ENCODE data around the gene NADK. TPM values are rescaled to one million over a fixed set of nuclear protein-coding genes. Genes with fewer than 3 reads are reported as not detected.
A peak's percentile ranks its signal among the peaks of the same experiment; 100 is the strongest.
"Not testable (repeated sequence)": the region's sequence is repeated elsewhere in the genome, so short reads cannot be mapped to it uniquely, and the experiment has no call there.

The NADK gene
- total RNA-seq, 6 experiments from 2014 or later = 80.3 to 143 (median 100) TPM

DNA sequence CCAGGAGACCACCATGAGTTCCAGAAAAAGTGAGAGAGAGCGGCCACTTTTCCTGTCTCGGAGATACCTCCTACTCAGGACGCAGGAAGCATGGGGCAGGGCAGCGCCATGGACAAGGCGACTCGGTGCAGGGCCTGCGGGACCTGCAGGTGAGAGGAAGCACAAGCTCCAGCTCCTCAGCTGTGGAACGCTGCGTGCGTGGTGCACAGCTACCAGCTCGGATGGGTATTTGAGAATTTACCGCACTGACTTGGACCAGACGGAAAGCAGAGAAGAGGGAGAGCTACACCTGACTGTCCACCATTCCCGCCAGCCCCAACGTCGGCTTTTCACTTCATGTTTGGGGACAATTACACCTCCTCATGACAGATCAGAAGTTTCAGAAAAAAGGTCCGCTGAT lies 45.9 kb downstream of the NADK start:
- no peak for DNase-seq

DNA sequence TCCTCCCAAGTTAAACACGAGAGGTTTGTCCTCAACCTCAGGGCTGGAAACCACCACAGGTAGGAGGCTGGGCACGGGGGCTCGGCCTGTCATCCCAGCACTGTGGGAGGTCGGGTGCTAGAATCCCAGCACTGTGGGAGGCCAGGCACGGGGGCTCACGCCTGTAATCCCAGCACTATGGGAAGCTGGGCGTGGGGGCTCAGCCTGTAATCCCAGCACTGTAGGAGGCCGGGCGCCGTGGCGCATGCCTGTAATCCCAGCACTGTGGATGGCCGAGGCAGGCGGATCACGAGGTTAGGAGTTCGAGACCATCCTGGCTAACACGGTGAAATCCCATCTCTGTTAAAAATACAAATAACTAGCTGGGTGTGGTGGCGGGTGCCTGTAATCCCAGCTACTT lies 47.4 kb downstream of the NADK start:
- Histone ChIP-seq H3K27me3 (no peaks in the 10 kb centered on the region), H3K36me3 (no peaks in the 10 kb centered on the region), H3K4me3 (no peak overlapping the region), H3K27ac (no peak overlapping the region), H3K4me1 (no peaks in the 10 kb centered on the region), H3K9me3 (no peaks in the 10 kb centered on the region)
- DNase-seq = no peak
- ATAC-seq = peak in 1 of 4 donors; percentile 31
- 80% methylated on average over 1 of the region's 17 CpGs for WGBS (ENCODE audit: insufficient coverage, low coverage, low lambda C conversion rate, missing lambda C conversion rate)
- TF ChIP-seq CTCF (IDR thresholded peaks at IDR 0.05) = no peak
- no peak for TF ChIP-seq POLR2A (IDR thresholded peaks at IDR 0.05)
- intact Hi-C loops (cut with DNase I) = no loop called here

More for the DNA sequence above, 45.9 kb downstream of the NADK start:
- 78% methylated on average over 5 of the region's 17 CpGs for WGBS (ENCODE audit: insufficient coverage, low coverage, low lambda C conversion rate, missing lambda C conversion rate)
- intact Hi-C loops (cut with DNase I) = no loop called here
- H3K9me3 ChIP-seq = no peaks in the 10 kb centered on the region
- H3K4me1 ChIP-seq = no peaks in the 10 kb centered on the region
- H3K27me3 ChIP-seq = no peaks in the 10 kb centered on the region
- no peak for ATAC-seq
- no peaks in the 10 kb centered on the region for H3K36me3 ChIP-seq
- no peak overlapping the region for H3K4me3 ChIP-seq
- no peak overlapping the region for H3K27ac ChIP-seq
- TF ChIP-seq POLR2A (IDR thresholded peaks at IDR 0.05) (no peak), CTCF (IDR thresholded peaks at IDR 0.05) (no peak)

DNA sequence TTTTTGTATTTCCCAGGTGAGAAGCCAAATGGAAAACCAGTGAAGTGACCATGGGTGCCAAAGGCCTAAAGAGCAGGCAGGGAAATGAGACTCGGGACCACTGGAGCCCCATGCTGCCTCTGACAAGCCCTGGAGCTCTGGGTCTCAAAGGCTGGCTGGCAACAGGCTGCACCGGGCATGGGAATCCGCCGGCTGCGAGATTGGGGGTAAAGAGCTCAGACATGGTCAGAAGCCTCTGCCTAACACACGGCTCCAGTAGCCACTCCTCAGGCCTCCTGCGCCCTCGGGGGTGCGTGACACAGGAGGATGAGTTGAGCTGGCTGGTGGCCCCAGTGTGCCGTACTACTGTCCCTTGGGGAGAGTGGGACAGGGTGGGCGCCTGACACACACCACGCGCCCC lies 48.0 kb downstream of the NADK start:
- WGBS (ENCODE audit: insufficient coverage, low coverage, low lambda C conversion rate, missing lambda C conversion rate) = no CpG with 5 or more reads among the region's 13 CpGs
- H3K36me3 ChIP-seq; H3K4me1 ChIP-seq; H3K4me3 ChIP-seq; intact Hi-C loops (cut with DNase I); H3K27me3 ChIP-seq; H3K27ac ChIP-seq; H3K9me3 ChIP-seq: not testable (repeated sequence)
- DNase-seq (peak in 1 of 3 donors; percentile 31), ATAC-seq (peak in 1 of 4 donors; percentile 13)

DNA sequence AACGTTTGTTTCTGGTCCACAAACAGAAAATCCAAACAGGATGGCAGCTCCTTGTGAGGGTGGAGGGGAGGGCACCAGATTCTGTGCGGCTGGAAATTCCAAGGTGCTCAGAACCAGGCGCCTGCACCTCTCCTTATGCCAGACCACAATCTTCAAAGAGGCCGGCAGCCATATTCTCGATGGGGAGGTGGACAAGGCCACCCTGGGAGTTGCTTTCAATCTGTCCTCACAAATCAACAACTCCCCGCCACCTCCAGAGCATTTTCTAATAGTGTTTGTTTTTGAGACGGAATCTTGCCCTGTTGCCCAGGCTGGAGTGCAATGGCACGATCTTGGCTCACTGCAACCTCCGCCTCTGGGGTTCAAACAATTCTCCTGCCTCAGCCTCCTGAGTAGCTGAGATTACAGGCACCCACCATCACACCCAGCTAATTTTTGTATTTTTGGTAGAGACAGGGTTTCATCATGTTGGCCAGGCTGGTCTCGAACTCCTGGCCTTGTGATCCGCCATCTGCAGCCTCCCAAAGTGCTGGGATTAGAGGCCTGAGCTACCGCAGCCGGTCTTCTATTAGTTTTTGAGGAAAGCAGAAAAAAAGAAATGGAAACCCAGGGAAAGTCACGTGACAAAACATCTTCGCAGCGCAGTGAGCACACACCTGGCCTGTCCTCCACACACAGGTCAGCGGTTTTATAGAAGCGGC lies 49.0 kb downstream of the NADK start:
- WGBS (ENCODE audit: insufficient coverage, low coverage, low lambda C conversion rate, missing lambda C conversion rate) = 72% methylated on average over 7 of the region's 18 CpGs
- H3K4me1 ChIP-seq; H3K27me3 ChIP-seq; H3K4me3 ChIP-seq; H3K9me3 ChIP-seq; DNase-seq; ATAC-seq; intact Hi-C loops (cut with DNase I); H3K36me3 ChIP-seq; H3K27ac ChIP-seq: not testable (repeated sequence)

GRCh38 chr1:1728308-1729005 lies 49.8 kb downstream of the NADK start:
- H3K36me3 ChIP-seq; H3K4me1 ChIP-seq; H3K27me3 ChIP-seq; H3K4me3 ChIP-seq; intact Hi-C loops (cut with DNase I); H3K27ac ChIP-seq; ATAC-seq; H3K9me3 ChIP-seq: not testable (repeated sequence)
- 63% methylated on average over 5 of the region's 14 CpGs for WGBS (ENCODE audit: insufficient coverage, low coverage, low lambda C conversion rate, missing lambda C conversion rate)
- DNase-seq = peak in 1 of 3 donors; percentile 21

GRCh38 chr1:1727131-1727651 lies 51.1 kb downstream of the NADK start:
- H3K4me1 ChIP-seq; H3K27ac ChIP-seq; H3K27me3 ChIP-seq; ATAC-seq; DNase-seq; H3K9me3 ChIP-seq; H3K36me3 ChIP-seq; intact Hi-C loops (cut with DNase I); H3K4me3 ChIP-seq: not testable (repeated sequence)
- WGBS (ENCODE audit: insufficient coverage, low coverage, low lambda C conversion rate, missing lambda C conversion rate) = 77% methylated on average over 7 of the region's 12 CpGs

GRCh38 chr1:1726088-1726487 lies 52.2 kb downstream of the NADK start:
- 98% methylated on average over 15 of the region's 17 CpGs for WGBS (ENCODE audit: insufficient coverage, low coverage, low lambda C conversion rate, missing lambda C conversion rate)
- DNase-seq = peak in 1 of 3 donors; percentile 23
- ATAC-seq; H3K27ac ChIP-seq; H3K27me3 ChIP-seq; H3K9me3 ChIP-seq; H3K4me1 ChIP-seq; intact Hi-C loops (cut with DNase I); H3K36me3 ChIP-seq; H3K4me3 ChIP-seq: not testable (repeated sequence)
